Fibroblast of pulmonary artery (primary cell): ENCODE measurements around the gene CDK7.

Experiments
- DNase-seq: peaks from one replicate; pipeline ENCODE4 v3.0.0-alpha.2; 2010; ENCODE audit warnings: low read depth
- H3K4me3 ChIP-seq: replicated peaks from 2 replicates; pipeline ENCODE4 v1.5.1; 2011; ENCODE audit warnings: low read depth, mild to moderate bottlenecking, control low read depth, low read length, moderate library complexity
- TF ChIP-seq, protein P1 (sequence below): IDR thresholded peaks from 2 replicates; pipeline ENCODE4 v1.5.1; 2011; ENCODE audit warnings: mild to moderate bottlenecking, control low read depth, low read length, inconsistent platforms; ENCODE audit errors: missing control alignments

CDK7 gene

GRCh38 chr5:69308046-69308553, 73.4 kb downstream of the CDK7 start:
- TF ChIP-seq, protein P1, sequence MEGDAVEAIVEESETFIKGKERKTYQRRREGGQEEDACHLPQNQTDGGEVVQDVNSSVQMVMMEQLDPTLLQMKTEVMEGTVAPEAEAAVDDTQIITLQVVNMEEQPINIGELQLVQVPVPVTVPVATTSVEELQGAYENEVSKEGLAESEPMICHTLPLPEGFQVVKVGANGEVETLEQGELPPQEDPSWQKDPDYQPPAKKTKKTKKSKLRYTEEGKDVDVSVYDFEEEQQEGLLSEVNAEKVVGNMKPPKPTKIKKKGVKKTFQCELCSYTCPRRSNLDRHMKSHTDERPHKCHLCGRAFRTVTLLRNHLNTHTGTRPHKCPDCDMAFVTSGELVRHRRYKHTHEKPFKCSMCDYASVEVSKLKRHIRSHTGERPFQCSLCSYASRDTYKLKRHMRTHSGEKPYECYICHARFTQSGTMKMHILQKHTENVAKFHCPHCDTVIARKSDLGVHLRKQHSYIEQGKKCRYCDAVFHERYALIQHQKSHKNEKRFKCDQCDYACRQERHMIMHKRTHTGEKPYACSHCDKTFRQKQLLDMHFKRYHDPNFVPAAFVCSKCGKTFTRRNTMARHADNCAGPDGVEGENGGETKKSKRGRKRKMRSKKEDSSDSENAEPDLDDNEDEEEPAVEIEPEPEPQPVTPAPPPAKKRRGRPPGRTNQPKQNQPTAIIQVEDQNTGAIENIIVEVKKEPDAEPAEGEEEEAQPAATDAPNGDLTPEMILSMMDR = no peak
- DNase-seq = no peak
- no peak overlapping the region for H3K4me3 ChIP-seq

- TF ChIP-seq, protein P1 = no peak
- no peak for DNase-seq
- no peak overlapping the region for H3K4me3 ChIP-seq
Observed at GRCh38 chr5:69309380-69309779, 74.7 kb downstream of the CDK7 start.

- TF ChIP-seq, protein P1 = no peak
- H3K4me3 ChIP-seq = no peak overlapping the region
- DNase-seq = no peak
Observed at GRCh38 chr5:69312459-69313160, 77.9 kb downstream of the CDK7 start.

DNA sequence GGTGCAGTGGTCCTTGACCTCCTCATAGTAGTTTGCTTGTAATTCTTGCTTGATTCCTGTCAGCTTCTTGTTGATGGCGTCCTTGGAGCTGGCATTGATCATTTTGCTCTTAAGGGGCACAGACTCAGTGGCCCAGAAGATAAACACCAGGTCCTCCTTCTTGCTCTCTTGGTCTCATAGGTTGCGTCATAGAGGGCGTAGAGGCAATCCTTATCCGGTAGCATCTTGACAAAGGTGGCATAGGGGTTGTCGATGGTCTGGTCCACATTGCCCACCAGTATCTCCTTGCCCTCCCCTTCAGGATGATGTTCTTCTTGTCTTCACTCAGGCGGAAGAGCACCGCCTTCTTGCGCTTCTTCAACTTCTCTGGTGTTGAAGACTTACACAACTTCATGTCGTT, 78.7 kb downstream of the CDK7 start:
- H3K4me3 ChIP-seq = no peak overlapping the region
- DNase-seq = no peak
- TF ChIP-seq, protein P1 = no peak

DNA sequence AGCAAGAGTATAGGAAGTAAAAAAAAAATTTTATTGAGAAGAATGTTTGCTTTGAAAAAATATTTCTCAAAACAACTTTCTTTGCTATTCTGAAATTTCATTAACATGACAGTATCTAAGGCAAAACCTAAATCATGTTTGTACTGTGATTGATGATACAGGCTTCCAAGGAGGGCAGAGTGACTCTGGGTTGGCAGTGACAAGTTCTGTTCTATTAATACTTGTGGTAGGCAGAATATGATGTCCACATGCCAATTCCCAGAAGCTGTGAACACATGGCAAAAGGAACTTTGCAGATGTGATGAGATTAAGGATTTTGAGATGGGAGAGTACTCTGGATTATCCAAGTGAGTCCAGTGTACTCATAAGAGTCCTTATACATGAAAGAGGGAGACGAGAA, 81.3 kb downstream of the CDK7 start:
- TF ChIP-seq, protein P1 = no peak
- DNase-seq = no peak
- no peak overlapping the region for H3K4me3 ChIP-seq

DNA sequence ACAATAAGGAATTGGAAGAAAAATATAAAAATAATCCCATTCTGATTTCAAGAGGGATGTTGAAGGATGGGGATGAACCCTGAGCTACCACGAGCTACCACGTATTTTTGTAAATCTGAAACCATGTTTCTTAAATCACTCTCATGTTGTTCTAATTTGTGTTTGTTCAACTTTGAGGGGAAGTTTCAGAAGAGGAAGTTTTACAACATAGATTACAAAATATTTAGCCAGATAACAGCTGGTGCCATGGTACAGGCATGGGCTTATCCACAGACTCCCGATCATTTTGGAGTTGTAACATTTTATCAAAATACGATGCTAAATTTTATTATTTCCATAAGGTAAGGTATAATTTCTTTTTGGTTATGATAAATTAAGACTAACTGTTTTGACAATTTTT, 82.7 kb downstream of the CDK7 start:
- no peak overlapping the region for H3K4me3 ChIP-seq
- TF ChIP-seq, protein P1 = no peak
- DNase-seq = no peak

DNA sequence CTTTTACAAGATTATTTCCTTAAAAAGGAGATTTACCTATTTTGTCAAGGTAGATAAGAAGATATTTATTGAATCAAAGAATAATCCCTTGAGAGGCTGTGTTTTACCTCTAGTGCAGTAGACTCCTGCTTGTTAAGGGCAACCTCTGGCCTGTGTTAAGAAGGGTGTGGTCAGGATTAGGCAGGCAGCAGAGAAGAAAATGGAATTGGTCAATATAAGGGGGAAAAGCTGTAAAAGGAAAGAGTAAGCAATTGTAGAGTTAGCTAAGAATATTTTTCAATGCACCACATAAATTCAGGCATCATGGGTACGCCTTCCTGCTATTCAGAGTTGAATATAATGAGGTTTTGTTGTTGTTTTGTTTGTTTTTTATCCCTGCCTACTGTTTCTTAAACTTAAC, 91.7 kb downstream of the CDK7 start:
- TF ChIP-seq, protein P1 = no peak
- H3K4me3 ChIP-seq = no peak overlapping the region
- DNase-seq = no peak
